ENCODE measurements around the gene CLTC.
"Not testable (repeated sequence)": the region's sequence is repeated elsewhere in the genome, so short reads cannot be mapped to it uniquely, and the experiment has no call there.

Gene CLTC

GRCh38 chr17:59634632-59635541 is 15.2 kb downstream of the CLTC start:
- no peak for DNase-seq

DNA sequence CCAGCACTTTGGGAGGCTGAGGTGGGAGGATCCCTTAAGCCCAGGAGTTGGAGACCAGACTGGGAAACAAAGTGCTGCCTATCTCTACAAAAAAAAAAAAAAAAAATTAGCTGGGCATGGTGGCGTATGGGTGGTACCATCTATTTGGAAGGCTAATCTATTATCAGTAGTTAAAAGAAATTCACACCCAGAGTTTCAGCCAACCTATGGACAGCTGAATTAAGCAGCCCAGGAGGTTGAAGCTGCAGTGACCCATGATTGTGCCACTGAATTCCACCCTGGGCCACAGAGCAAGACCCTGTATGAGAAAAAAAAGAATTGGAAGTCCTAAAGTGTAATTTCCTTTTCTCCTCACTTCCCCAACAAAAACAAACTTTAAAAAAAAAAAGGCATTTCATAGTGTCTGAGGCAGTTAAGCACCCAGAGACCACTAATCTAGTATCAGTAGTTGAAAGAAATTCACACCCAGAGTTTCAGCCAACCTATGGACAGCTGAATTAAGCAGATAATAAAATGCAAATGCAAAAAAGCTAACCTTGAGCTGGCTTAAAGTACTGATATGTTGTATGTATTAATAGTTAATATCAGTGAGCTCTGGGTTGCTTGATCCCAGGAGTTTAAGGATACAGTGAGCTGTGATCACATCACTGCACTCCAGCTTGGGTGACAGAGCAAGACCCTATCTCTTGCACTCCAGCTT is 18.1 kb downstream of the CLTC start:
- DNase-seq = no peak

DNA sequence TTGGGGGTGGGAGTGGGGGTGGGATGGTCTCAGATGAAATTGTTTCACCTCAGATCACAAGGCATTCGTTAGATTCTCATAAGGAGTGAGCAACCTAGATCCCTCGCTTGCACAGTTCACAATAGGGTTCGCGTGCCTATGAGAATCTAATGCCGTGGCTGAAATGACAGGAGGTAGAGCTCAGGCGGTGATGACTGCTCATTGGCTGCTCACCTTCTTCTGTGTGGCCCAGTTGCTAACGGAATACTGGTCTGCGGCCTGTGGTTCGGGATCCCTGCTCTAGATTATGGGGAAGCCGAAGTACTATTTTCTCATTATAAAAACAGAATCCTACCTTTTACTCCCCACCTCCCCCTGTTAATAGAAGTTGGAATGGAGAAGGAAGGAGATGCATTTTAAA is 18.9 kb downstream of the CLTC start:
- no peak for DNase-seq

DNA sequence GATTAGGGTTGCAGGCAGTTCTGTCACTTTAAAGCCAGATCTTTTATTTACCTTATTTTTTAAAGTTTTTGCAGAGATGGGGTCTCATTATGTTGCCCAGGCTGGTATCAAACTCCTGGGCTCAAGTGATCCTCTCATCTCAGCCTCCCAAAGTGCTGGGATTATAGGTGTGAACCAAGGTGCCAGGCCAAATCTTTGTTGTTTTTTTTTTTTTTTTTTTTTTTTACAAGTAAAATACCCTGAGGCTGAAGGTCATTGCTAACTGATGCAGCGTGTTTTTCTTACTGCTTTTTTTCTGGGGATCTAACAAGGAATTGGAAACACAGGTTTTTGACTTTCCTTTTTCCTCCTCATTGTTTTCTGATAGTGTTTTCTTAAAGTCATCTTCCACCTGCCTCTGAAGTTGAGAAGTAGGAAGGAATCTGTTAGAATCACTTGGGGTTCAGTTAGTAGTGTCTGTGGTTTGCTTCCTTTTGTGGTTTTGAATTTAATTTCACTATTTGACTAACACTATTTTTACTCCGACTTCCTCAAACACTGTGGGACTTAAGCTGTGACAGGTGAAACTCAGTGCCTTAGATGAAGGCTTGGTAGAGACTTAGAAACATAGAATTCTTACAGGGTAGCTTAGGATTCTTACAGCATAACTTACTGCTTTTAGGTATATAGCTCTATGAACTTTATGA is 22.2 kb downstream of the CLTC start:
- DNase-seq = no peak

GRCh38 chr17:59642565-59642964 is 22.9 kb downstream of the CLTC start:
- DNase-seq = no peak

DNA sequence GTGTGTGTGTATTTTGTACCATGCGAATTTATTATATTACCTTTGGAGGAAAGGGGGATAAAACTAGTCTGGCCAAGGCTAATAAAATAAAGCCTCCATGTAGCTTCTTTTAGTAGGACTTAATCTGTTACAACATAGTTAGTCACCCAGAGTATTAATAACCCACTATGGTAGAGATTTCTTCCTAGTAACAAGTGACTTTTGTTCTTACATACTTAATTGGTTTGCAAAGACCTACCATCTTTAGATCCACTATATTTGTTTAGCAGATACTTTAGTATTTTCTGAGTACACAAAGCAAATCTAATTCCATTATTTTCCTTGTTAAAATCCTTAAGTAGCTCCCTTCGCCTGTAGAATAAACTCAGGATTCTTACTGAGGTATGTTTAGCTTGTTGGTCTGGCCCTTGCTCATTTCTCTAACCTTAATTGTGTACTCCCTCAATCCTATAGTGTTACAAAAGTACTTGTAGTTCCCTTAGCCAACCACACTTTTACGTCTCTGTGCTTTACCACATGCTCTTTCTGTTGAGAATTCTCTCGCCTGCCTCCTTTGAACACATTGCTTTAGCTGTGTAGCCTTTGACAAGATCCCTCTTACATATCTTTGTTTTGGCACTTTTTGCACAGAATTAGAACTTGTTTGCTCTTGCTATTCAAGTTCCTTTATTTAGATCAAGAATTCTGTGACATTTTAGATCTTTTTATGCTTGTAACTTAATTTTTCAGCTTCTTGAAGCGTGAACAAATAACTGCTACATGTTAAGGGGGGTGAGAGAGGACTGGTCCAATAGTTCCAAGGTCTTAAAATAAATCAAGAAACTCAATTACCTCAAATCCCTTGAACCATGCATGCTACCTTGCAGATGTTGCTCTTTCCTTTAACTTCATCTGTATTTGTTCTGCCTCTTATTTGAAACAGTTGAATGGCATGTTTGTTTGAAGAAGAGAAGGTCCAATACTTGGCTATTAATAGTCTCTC is 23.8 kb downstream of the CLTC start:
- no peak for DNase-seq

- DNase-seq = no peak
These were observed 27.6 kb downstream of the CLTC start for GRCh38 chr17:59647288-59647687.

DNA sequence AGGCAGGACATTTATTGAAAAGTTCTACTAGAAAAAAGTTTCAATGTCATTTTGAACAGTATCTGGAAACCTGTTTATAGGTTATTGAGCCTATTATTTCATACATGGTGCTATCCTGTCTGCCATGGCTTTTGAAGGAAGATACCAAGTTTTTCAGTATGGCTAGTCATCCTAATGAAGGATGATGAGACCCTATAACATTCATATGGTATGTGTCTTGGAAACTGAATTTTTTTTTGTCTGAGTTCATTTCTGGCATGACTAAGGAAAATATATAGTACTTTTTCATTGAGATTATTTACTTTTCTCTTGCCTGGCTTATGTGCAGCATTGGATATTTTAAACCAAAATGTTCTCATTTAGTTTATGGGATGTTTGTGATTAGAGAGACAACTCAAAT is 30.2 kb downstream of the CLTC start:
- no peak for DNase-seq

- DNase-seq = no peak
These were observed 30.9 kb downstream of the CLTC start for GRCh38 chr17:59650642-59651041.

- DNase-seq = no peak
These were observed 31.7 kb downstream of the CLTC start for GRCh38 chr17:59651346-59651745.

GRCh38 chr17:59652119-59652518 is 32.4 kb downstream of the CLTC start:
- no peak for DNase-seq

DNA sequence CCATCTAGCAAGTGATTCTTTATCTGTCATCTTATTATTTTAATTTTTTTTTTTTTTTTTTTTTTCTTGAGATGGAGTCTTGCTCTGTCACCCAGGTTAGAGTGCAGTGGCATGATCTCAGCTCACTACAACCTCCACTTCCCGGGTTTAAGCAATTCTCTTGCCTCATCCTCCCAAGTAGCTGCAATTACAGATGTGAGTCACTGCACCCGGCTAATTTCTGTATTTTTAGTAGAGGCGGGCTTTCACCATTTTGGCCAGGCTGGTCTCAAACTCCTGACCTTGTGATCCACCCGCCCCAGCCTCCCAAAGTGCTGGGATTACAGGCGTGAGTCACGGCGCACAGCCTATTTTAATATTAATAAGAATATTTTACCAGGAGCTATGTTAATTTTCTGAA is 36.9 kb downstream of the CLTC start:
- DNase-seq = not testable (repeated sequence)

GRCh38 chr17:59666235-59666634 is 46.5 kb downstream of the CLTC start:
- DNase-seq = no peak

DNA sequence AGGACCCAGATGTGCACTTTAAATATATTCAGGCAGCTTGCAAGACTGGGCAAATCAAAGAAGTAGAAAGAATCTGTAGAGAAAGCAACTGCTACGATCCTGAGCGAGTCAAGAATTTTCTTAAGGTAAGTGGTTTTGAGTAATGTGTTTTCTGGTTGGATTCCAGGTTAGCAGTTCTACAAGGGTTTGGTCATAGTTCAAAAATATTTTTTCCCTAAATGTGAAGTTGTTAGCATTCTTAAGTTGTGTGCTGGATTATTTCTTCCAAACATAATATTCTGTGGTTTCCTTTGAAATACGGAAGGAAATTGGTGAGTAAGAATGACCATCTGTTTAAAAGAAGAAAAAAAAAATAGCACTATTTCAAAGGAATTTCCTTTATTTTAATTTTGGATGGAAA is 49.1 kb downstream of the CLTC start:
- DNase-seq = no peak

DNA sequence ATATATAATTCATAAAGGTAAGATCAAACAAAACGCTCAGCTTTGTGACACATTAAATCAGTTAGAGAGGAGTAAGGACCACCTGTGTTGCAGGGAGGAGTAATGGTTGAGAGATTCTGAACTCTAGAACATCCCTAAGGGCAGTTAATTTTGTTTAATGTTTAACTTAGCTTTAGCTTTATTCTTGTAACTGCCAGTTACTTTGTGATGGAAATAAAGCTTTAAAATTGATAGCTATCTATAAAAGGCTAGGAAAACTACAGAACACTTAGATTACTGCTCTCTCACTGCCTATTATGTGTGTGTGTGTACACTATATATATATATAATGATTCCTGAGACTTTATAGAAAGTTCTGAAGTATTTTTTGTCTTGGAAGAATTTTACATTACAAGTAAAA is 49.7 kb downstream of the CLTC start:
- DNase-seq = no peak

DNA sequence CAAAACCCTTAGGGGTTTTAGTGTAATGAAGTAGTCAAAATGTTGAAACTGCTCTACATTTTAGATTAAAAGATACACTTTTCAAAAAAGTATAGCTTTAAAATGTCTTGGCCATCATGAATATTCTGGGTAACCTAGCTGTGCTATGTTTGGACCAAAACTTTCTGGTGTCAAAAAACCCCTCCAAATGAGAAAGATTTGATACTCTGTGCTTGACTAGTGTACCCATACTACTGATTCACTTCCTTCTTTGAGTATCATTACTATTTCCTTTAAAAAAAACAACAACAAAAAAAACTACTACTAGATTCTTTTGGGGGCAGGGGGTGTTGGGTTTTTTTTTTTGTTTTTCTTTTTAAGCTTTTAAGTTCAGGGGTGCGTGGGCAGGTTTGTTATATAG is 50.2 kb downstream of the CLTC start:
- no peak for DNase-seq

- DNase-seq = no peak
These were observed 51.7 kb downstream of the CLTC start for GRCh38 chr17:59671386-59671785.

DNA sequence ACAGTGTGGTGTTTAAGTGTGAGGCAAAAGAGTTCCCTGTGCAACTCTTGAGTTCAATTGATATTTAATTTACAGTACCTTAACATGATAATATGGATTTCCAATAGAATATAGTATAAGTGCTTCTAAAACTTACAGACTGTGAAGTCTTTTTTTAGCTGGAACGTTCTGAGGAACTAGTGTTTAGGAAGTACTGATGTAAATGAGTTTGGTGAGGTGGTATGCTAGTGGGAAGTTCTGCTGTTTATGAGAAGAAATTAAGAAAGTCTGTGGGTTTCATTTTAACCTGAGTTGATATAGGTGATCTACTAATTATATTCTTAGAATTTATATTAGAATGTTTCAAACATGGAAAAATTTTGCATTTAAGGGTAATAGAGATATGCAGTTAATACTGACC is 55.5 kb downstream of the CLTC start:
- DNase-seq = no peak

- DNase-seq = no peak
These were observed 57.0 kb downstream of the CLTC start for GRCh38 chr17:59676716-59677115.

- DNase-seq = no peak
These were observed 59.2 kb downstream of the CLTC start for GRCh38 chr17:59678918-59679317.

GRCh38 chr17:59680314-59680713 is 60.6 kb downstream of the CLTC start:
- DNase-seq = no peak

DNA sequence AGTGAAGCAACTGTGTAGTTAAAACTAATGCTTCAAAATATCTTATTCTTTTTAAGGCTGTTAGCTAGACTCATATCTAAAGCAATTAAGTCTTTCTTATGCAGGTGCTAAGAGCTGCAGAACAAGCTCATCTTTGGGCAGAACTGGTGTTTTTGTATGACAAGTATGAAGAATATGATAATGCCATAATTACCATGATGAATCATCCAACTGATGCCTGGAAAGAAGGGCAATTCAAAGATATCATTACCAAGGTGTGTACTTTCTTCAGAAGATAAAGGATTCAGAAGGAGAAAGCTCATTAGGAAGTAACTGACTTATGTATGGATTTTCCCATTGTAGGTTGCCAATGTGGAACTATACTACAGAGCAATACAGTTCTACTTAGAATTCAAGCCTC is 63.6 kb downstream of the CLTC start:
- DNase-seq = no peak

- DNase-seq = no peak
These were observed 65.3 kb downstream of the CLTC start for GRCh38 chr17:59684967-59685366.

All from DMS79 (cell line).